Activated CD8-positive, alpha-beta memory T cell treated with anti-CD3 and anti-CD28 coated beads for 24 hours (primary cell): Measurements from ENCODE around the gene MAFB.

ENCODE experiments used
- DNase-seq: peaks from one replicate; pipeline ENCODE4 v3.0.0-alpha.2; 2020

Gene MAFB

GRCh38 chr20:40702504-40702903, 13.5 kb upstream of the MAFB start:
- no peak for DNase-seq

- DNase-seq, result no peak
Measured at GRCh38 chr20:40698744-40699143, 9.7 kb upstream of the MAFB start.

- DNase-seq, result no peak
Measured at GRCh38 chr20:40698281-40698680, 9.2 kb upstream of the MAFB start.

- no peak for DNase-seq
Measured at GRCh38 chr20:40697541-40697940, 8.5 kb upstream of the MAFB start.

- DNase-seq, result no peak
Measured at GRCh38 chr20:40695214-40695613, 6.2 kb upstream of the MAFB start.

GRCh38 chr20:40694246-40694645, 5.2 kb upstream of the MAFB start:
- no peak for DNase-seq

GRCh38 chr20:40692240-40693011, 3.4 kb upstream of the MAFB start:
- DNase-seq, result no peak

- no peak for DNase-seq
Measured at GRCh38 chr20:40691566-40692239, 2.7 kb upstream of the MAFB start.

- no peak for DNase-seq
Measured at GRCh38 chr20:40690836-40691565, 2.0 kb upstream of the MAFB start.

GRCh38 chr20:40689943-40690835, 1.2 kb upstream of the MAFB start:
- DNase-seq, result peak; percentile 87

- DNase-seq, result no peak
Measured at GRCh38 chr20:40688129-40689099, 622 bp downstream of the MAFB start.

- no peak for DNase-seq
Measured at GRCh38 chr20:40687384-40688128, 1.5 kb downstream of the MAFB start.

- DNase-seq, result no peak
Measured at GRCh38 chr20:40686893-40687292, 2.1 kb downstream of the MAFB start.

GRCh38 chr20:40686434-40686882, 2.6 kb downstream of the MAFB start:
- DNase-seq, result no peak

GRCh38 chr20:40685349-40685748, 3.7 kb downstream of the MAFB start:
- no peak for DNase-seq

- DNase-seq, result no peak
Measured at GRCh38 chr20:40683894-40684268, 5.2 kb downstream of the MAFB start.

GRCh38 chr20:40683221-40683893, 5.7 kb downstream of the MAFB start:
- no peak for DNase-seq

- no peak for DNase-seq
Measured at GRCh38 chr20:40682104-40682981, 6.7 kb downstream of the MAFB start.

GRCh38 chr20:40681684-40682083, 7.4 kb downstream of the MAFB start:
- no peak for DNase-seq
